GM21529 (cell line): ENCODE measurements around the gene SH3BP5L.
"Not testable (repeated sequence)": the region's sequence is repeated elsewhere in the genome, so short reads cannot be mapped to it uniquely, and the experiment has no call there.

Experiments
- ATAC-seq: cut with Tn5 transposase; IDR thresholded peaks from one replicate; pipeline ENCODE4 v1.9.1; 2021; ENCODE audit not compliant: unreplicated experiment

The SH3BP5L gene

DNA sequence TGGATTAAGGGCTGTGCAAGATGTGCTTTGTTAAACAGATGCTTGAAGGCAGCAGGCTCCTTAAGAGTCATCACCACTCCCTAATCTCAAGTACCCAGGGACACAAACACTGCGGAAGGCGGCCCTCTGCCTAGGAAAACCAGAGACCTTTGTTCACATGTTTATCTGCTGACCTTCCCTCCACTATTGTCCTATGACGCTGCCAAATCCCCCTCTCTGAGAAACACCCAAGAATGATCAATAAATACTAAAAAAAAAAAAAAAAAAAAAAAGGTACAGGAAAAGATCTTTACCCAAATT is 5.0 kb upstream of the SH3BP5L start:
- ATAC-seq: not testable (repeated sequence)

DNA sequence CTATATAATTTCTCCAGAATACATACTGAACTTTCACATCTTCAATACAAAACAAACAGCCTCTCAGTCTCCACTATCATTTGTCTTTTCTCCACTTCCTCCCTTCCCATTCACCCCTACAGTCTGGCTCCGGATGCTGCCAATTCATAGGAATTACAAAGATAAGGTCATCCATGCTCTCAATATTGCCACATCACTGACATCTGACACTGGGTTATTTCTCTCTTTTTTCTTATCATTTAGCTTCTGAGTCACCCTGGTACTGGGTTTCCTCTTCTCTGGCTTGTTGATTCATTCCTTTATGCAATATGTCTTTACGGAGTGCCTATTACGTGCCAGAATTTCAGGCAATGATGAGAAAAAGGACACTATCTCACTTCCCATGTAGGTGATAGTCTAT is 3.1 kb upstream of the SH3BP5L start:
- no peak for ATAC-seq

DNA sequence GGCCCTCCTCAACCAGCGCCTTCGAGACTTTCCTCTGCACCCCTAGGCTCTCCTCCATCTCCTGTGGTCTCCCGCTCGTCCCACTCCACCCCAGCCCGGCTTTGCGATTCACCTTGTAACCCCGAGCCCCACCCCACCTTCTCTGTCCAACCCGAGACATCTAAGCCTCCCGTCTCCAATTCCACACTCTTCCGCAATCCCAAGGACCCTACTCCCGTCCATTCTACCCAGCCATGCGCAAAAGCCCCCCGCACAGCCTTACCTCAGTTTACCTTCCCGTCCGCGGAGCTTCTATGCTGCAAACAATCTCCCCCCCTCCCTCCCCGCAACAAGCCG is 174 bp downstream of the SH3BP5L start:
- ATAC-seq: peak; percentile 1

DNA sequence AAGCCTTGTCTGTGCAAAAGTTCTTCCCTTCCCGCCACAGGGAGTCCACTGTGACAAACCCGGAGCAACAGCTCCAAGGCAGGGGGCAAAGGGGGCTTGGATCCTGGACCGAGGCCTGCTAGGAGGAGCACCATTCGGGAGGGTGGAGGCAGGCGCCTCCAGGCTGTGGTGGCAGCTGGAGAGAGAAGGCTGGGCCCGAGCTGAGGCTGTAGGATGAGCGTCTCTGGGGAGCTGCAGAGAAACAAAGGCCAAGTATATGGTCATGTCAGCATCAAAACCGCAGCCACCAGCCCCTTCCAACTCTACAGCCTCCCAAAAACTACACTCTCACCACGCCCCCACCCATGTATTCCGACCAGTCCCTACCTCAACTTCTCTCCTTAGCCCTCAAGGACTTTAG is 579 bp downstream of the SH3BP5L start:
- no peak for ATAC-seq

DNA sequence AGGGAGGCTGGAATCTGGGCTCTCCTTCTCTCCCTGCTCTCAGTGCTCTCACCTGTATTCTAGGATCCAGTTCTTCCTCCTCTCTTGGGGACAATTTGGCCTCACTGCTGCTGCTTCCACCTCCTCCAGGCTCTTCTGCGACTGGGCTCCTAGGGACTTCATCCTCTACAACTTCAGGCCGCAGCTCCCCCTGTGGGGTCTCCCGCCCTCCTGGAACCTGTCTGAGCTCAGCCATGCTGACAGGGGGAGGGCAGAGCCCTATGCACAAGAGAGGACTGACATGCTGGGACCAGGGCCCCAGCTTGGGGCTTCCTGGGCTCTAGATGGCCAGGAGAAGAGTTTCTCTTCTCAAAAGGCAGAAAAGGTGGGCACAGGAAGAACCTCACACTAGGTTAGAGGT is 1.0 kb downstream of the SH3BP5L start:
- no peak for ATAC-seq

DNA sequence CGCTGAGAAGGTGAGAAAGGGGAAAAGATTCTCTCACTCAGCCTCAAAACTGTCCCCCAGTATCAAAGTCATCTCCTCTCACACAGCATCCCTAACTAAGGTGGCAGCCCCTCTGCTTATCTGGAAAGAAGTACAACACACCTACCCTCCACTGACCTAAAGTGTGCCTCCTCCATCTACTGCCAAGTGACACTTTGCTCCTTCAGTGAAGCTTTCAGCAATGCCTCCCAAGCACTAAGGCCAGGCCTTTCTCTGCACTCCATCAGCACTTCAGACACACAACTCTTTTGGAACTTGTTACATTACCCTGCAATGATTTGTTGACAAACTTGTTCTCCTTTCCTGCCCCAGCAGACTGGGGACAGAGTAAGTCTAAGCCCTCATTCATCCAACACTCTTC is 1.4 kb downstream of the SH3BP5L start:
- no peak for ATAC-seq

GRCh38 chr1:248823517-248824001 is 2.2 kb downstream of the SH3BP5L start:
- no peak for ATAC-seq

DNA sequence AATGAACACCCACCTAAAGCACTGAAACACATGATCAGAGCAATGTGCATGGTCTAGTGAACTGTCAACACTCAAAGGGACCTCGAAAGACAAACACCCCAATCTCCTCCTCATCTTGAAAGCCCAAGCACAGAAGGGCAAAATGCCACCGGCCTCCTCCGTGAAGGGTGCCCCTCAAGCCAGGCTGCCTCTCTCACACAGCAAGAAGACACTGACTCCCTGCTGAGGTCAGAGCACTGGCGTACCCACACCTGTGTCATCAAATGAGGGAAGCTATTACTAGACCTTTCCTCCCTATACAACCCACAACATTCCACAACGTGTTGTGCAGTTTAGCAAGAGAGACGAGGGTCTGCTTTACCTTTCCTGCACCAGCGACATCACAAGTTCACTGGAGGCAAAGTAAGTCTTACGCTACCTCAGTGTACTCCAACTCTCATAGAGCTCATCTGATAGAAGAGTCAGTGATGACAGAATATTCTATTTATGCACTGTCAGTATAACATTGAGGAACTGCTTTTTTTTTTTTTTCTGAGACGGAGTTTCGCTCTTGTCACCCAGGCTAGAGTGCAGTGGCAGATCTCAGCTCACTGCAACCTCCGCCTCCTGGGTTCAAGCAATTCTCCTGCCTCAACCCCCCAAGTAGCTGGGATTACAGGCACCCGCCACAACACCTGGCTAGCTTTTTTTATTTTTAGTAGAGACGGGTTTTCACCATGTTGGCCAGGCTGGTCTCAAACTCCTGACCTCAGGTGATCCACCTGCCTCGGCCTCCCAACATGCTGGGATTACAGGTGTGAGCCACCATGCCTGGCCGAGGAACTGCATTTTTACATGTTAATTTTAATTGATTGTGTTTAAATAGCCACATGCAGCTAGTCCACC is 3.3 kb downstream of the SH3BP5L start:
- ATAC-seq: peak; percentile 23

DNA sequence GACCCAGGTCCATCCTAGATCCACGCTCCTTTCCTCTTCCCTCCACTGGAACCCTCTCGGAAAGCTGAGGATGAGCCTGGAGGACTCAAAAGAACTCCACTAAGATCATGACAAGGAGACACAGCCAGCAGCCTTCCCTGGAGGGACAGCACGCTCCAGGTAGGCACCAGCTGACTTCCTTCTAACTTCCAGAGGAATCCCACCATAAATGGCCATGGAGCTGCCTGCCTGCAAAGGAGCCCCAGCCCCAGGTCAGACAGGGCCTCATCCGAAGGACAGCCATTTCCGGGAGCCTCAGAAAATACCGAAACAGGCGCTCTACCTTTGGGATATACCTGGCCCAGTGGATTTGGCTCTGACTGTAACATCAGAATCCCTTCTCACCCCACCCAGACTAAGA is 4.1 kb downstream of the SH3BP5L start:
- no peak for ATAC-seq

- no peak for ATAC-seq
Measured at GRCh38 chr1:248821101-248821500, 4.6 kb downstream of the SH3BP5L start.

DNA sequence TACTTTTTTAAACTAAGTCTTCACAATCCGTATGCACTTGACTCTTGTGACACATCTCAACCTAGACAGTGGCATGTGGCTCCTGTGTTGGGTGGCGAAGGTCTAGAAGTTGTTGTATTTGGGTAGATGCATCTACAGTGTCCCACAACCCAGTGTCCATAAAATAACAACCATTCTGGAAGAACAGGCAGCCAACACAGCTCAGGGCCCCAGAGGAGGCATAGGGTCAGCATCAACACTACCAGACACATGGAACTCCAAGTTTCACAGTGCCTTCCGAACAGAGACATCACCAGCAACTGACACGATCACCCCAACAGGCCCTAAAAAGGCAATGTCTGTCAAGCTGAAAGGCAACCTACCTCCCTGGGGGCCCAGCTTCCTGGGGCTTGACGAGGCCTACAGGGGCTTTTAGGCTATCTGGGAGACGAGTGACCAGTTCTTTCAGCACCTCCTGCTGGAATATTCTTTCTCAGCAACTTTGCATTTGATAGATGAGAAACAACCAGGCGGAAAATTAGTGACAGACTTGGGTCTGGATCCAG is 5.6 kb downstream of the SH3BP5L start:
- ATAC-seq: no peak

DNA sequence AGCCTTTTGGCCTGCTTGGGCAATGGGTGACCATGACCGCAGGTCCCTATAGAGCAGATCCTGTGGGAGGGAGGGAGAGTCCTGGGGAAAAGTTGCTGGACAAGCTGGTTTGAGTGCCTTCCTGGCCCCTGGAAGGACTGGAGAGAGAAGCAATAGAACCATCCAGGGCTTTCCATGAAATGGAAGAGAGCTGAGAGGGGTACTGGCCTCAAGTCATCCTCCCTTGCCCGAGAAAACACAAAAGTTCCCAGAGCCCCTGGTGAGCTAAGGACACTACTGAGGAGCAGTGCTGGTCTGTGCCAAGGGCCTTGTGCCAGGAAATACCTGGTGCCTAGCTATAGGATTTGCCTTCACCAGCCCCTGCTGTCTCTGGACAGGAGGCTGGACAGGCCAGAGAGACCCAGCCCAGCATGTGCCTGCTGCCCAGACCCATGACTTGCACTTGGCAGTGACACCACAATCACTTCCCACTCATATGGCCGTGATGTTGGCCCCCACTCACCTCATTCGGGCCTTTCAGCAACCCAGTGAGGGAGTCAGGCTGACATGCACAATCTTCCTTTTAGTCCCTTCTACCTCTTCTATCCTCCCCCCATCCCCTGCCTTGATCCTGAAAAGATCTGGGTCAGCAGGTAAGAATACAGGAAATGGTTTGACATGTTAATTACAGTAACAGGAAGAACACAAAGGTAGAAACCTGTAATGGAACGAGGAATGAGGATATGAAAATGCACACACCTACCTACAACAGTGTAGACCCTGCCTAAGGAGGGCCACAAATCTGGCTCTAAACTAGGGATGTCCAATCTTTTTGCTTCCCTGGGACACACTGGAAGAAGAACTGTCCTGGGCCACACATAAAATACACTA is 7.0 kb downstream of the SH3BP5L start:
- peak; percentile 45 for ATAC-seq

DNA sequence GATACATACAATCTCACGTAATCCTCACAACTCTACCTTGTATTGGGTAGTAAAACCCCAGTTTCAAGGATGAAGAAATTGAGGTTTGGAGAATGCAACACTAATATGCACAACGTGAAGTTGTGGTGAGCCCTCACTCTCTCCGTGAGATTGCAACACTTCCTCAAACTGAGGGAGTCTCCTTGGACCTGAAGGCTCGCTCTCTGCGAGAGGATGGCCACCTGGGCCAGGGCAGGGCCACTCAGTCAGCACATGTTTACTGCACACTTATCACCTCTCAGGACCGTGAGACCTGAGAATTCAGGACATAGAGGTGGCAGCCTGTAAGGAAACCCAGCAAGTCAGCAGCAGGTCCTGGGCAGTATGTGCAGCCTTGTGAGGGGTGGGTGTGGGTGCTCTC is 8.7 kb downstream of the SH3BP5L start:
- no peak for ATAC-seq

- no peak for ATAC-seq
Measured at GRCh38 chr1:248816042-248816851, 9.5 kb downstream of the SH3BP5L start.

DNA sequence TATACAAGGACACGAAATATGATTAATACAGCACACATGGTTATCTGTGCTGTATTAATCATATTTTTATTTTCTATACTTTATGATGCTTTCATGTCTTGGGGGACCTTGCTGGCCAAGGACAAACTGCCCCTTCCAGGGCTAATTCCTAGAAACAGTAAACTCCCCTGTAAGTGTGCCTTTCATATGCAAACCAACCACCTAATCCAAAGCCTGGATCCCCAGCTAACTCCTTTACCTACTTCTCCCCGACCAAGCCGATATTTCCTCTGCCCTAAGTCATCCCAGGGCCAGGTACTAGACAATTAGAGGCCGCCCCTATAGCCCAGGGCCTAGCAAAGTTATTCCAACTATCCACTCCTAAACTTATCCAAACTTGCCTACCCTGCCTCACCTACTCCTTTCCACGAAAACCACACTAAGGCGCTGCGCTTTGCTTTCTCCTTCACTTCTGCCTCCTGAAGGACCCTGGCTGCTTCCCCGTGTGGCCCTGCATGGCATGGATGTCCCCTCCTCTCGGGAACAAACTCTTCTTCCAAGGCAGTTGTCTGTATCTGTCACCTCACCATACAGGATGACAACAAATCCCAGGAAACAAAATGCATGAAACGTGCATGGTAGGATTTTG is 10.2 kb downstream of the SH3BP5L start:
- ATAC-seq: no peak

GRCh38 chr1:248814351-248814750 is 11.4 kb downstream of the SH3BP5L start:
- ATAC-seq: no peak

DNA sequence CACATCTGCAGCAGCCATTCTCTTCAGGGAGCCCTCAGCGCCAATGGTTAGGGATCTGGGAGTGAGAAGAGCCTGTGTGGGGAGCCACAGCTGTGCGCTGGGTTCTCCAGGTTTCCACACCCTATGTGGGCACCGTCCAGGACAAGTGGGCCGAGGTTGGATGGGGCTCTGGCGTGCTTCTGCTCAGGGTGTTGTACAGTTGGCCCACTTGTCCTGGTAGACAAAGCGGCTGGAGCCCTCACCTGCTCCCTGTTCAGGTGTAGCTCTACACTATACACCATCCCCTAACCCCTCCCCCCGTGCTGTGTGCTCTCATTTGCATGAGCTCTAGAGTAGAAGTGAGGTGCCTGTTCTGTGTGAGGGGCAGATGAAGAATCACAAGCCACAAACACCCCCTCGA is 12.2 kb downstream of the SH3BP5L start:
- no peak for ATAC-seq

DNA sequence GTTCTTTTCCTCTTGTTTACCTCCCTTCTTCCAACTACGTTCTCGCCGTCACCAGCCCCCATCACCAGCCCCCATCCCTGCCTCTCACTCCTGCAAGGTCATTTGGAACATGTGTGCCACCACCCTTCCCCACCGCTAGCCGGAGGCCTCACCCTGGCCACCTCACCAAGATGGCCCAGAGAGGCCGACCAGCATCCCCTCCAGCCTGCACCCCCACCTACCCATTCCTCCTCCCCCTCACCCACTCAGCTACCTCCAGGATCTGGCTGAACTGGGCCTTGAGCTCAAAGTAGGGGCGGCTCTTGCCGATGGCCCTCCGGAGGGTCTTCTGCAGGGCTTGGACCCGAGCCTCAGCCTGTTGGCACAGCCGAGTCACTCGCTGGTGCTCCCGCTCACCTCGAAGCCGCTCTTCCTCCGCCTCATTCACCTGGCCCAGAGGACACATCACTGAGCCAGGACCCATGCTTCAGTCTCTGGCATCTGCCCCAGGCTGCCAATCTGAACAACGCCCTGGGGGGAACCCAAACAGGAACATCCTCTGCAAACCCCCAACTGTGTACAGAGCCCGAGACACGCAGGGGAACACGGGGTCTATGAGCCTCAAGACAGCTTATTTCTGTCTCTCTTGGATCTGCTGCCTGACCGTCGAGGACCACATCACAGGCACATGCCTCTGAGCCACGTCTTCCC is 12.8 kb downstream of the SH3BP5L start:
- no peak for ATAC-seq

GRCh38 chr1:248811514-248812490 is 13.9 kb downstream of the SH3BP5L start:
- no peak for ATAC-seq
